Esophagus muscularis mucosa (tissue), 4 donors: ENCODE data around the gene BCL2L11. TPM values are rescaled to one million over a fixed set of nuclear protein-coding genes. Genes with fewer than 3 reads are reported as not detected.
"Not testable (repeated sequence)": the region's sequence is repeated elsewhere in the genome, so short reads cannot be mapped to it uniquely, and the experiment has no call there.

Source experiments
- DNase-seq: peaks from one replicate; pipeline ENCODE4 v3.0.0-alpha.2; 2017; ENCODE audit errors: extremely low spot score
- H3K27ac ChIP-seq, 4 donors: fragments of 200-600 bp; sonication (generic); replicated peaks in 1 of 4; 1 replicate in 3 of 4; 2 replicates in 1 of 4; pipeline ENCODE4 v1.5.1; 2016 to 2019; ENCODE audit warnings: mild to moderate bottlenecking in 1 of 4
- H3K27me3 ChIP-seq, 4 donors: fragments of 200-600 bp; sonication (generic); one replicate each; pipeline versions ENCODE4 v1.5.1 to v1.6.0; 2016 to 2019
- H3K36me3 ChIP-seq, 4 donors: fragments of 200-600 bp; sonication (generic); one replicate each; pipeline ENCODE4 v1.5.1; 2016 to 2019
- H3K4me1 ChIP-seq, 4 donors: fragments of 200-600 bp; sonication (generic); one replicate each; pipeline ENCODE4 v1.5.1; 2016 to 2019
- H3K4me3 ChIP-seq, 4 donors: fragments of 200-600 bp; sonication (generic); 1 replicate in 2 of 4; 2 replicates in 2 of 4; pipeline ENCODE4 v1.5.1; 2016 to 2019; ENCODE audit warnings: mild to moderate bottlenecking in 4 of 4, moderate library complexity in 1 of 4
- H3K9me3 ChIP-seq, 4 donors: fragments of 200-600 bp; sonication (generic); 1 replicate in 3 of 4; 2 replicates in 1 of 4; pipeline ENCODE4 v1.5.1; 2016 to 2019
- CTCF ChIP-seq, 3 experiments: fragments of 200-600 bp in 2 of 3; fragments of 450-650 bp in 1 of 3; sonication (generic) in 2 of 3; IDR thresholded peaks; one replicate each; pipeline ENCODE4 v1.5.1; 2017 to 2019; ENCODE audit warnings: antibody characterized with exemption in 3 of 3, mild to moderate bottlenecking in 2 of 3, moderate library complexity in 1 of 3
- EP300 ChIP-seq: sonication (generic); formaldehyde crosslinking; IDR thresholded peaks from one replicate; pipeline ENCODE4 v1.6.1; 2017; ENCODE audit warnings: antibody characterized with exemption
- POLR2A ChIP-seq: fragments of 450-650 bp; IDR thresholded peaks from one replicate; pipeline ENCODE4 v1.6.1; 2017; ENCODE audit warnings: antibody characterized with exemption, moderate library complexity, mild to moderate bottlenecking, low read depth
- POLR2AphosphoS5 ChIP-seq, 2 donors: sonication (generic); formaldehyde crosslinking; IDR thresholded peaks; one replicate each; pipeline ENCODE4 v1.6.1; 2017; ENCODE audit warnings: antibody characterized with exemption in 2 of 2
- WGBS: methylation state at CpG from one replicate; pipeline ENCODE4 v1.1.5; 2018; 5-methylcytosine and 5-hydroxymethylcytosine counted together
- intact Hi-C: fragments of 100-400 bp; cut with DNase I; formaldehyde crosslinking; loops from one replicate; pipeline ENCODE4 v1.15.1; 2023
- total RNA-seq, 4 donors: library from RNA; depleted of rRNA; stranded (reverse); fragments of >200 nt; gene quantifications; one replicate each; pipeline versions ENCODE4 v1.1.0 to v1.2.1, GENCODE V29; 2016

Gene BCL2L11
- total RNA-seq, result 10 to 100 TPM in 3 of 4 donors, 1 to 10 TPM in 1; 8.9 to 16.6 (median 13.0) TPM

- Histone ChIP-seq H3K9me3 (no peaks in the 10 kb centered on the region), H3K36me3 (peaks cover 0 to 18% (median 8%) of the 10 kb centered on the region in 4 donors), H3K27ac (peak within 1 kb of the TSS; percentile 75 to 89 (median 81)), H3K4me1 (peaks cover 51 to 63% (median 60%) of the 10 kb centered on the region in 4 donors), H3K4me3 (peak within 1 kb of the TSS; percentile 82 to 92 (median 84)), H3K27me3 (peaks cover 3 to 51% (median 5%) of the 10 kb centered on the region in 4 donors)
- 0% methylated on average over 34 of the region's 98 CpGs for WGBS
- intact Hi-C loops, result no loop called here
- TF ChIP-seq CTCF (IDR thresholded peaks at IDR 0.05) (peak in 1 of 3 experiments; percentile 18), EP300 (no peak), POLR2A (peak; percentile 29), POLR2AphosphoS5 (IDR thresholded peaks at IDR 0.05) (peak; percentile 82 to 90)
- no peak for DNase-seq
Measured at GRCh38 chr2:111120253-111121027, at the start of gene BCL2L11. BCL2L11 (plus strand) TSS chr2:111120914; CDS start chr2:111123746, 2,832 bp downstream.

DNA sequence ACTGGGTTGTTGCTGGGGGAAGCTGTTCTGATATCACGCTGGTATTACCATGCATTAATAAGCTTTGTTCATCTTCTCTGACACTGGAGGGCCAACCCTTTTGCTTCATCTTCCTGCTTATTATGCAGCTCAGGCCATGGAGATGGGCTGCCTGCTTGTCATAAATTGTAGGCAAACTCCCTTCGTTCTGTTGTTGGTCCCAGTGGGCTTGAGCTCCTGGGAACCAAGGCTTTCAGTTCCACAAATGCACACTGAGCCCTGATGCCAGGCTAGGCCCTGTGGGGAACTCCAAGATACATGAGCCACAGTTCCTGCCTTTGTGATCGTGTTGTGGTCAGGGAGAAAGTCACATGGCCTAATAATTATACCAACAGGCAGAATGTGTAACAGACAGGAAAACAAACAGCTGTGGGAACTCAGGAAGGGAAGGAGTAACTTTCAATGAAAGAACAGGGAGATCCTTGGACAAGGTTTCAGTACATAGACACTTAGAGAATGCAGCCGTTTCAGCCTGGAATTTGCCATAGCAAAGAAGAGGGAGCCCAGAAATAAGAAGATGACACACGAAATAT, 49.0 kb upstream of the BCL2L11 start:
- Histone ChIP-seq H3K4me3 (no peak overlapping the region), H3K9me3 (peaks cover 0 to 7% (median 0%) of the 10 kb centered on the region in 4 donors), H3K27ac (peak overlapping the region; percentile 0 to 39 (median 22)), H3K27me3 (no peaks in the 10 kb centered on the region), H3K36me3 (no peaks in the 10 kb centered on the region), H3K4me1 (peaks cover 8 to 20% (median 16%) of the 10 kb centered on the region in 4 donors)
- WGBS, result 45% methylated on average over 5 of the region's 5 CpGs
- DNase-seq, result no peak
- intact Hi-C loops, result no loop called here
- TF ChIP-seq POLR2A (no peak), POLR2AphosphoS5 (IDR thresholded peaks at IDR 0.05) (no peak), EP300 (no peak), CTCF (IDR thresholded peaks at IDR 0.05) (no peak)

- H3K27ac ChIP-seq, result peak overlapping the region; percentile 0 to 39 (median 22)
Measured at GRCh38 chr2:111072220-111072871, 48.4 kb upstream of the BCL2L11 start.

DNA sequence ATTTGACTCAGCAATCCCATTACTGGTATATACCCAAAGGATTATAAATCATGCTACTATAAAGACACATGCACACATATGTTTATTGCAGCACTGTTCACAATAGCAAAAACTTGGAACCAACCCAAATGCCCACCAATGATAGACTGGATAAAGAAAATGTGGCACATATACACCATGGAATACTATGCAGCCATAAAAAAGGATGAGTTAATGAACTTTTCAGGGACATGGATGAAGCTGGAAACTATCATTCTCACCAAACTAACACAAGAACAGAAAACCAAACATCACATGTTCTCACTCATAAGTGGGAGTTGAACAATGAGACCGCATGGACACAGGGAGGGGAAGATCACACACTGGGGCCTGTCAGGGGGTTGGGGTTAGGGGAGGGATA, 38.1 kb upstream of the BCL2L11 start:
- H3K27ac ChIP-seq, intact Hi-C loops, H3K27me3 ChIP-seq, H3K4me3 ChIP-seq, H3K4me1 ChIP-seq, H3K36me3 ChIP-seq, DNase-seq, H3K9me3 ChIP-seq: not testable (repeated sequence)
- 0% methylated on average over 1 of the region's 1 CpG for WGBS

More at GRCh38 chr2:111072220-111072871, 48.4 kb upstream of the BCL2L11 start:
- Histone ChIP-seq H3K27me3 (no peaks in the 10 kb centered on the region), H3K9me3 (peaks cover 0 to 7% (median 0%) of the 10 kb centered on the region in 4 donors), H3K4me3 (no peak overlapping the region), H3K4me1 (peaks cover 8 to 20% (median 16%) of the 10 kb centered on the region in 4 donors), H3K36me3 (no peaks in the 10 kb centered on the region)
- DNase-seq, result no peak
- TF ChIP-seq POLR2A (no peak), EP300 (no peak), POLR2AphosphoS5 (IDR thresholded peaks at IDR 0.05) (no peak), CTCF (IDR thresholded peaks at IDR 0.05) (no peak)
- intact Hi-C loops, result no loop called here
- WGBS, result 24% methylated on average over 2 of the region's 2 CpGs

DNA sequence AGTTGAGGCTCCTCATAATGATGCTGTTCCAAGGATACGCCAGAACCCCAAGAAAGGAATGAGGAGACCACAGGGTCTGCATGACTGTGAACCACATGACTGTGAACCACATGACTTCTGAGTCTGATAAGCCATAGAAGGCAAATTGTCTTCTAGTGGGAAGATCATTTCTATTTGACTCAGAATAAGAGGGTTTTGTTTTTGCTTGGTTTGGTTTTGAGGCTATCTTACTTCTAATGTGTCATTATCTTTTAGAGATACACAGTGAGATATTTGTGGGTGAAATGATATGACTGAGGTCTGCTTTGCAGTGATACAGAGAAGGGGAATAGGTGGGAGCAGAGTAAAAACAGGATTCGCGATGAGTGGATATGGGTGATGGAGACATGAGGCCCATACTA, 28.9 kb upstream of the BCL2L11 start:
- WGBS, result 95% methylated on average over 3 of the region's 3 CpGs
- Histone ChIP-seq H3K27ac (no peak overlapping the region), H3K4me3 (no peak overlapping the region), H3K9me3 (no peaks in the 10 kb centered on the region), H3K4me1 (no peaks in the 10 kb centered on the region), H3K27me3 (no peaks in the 10 kb centered on the region), H3K36me3 (no peaks in the 10 kb centered on the region)
- TF ChIP-seq CTCF (IDR thresholded peaks at IDR 0.05) (no peak), EP300 (no peak), POLR2A (no peak), POLR2AphosphoS5 (IDR thresholded peaks at IDR 0.05) (no peak)
- intact Hi-C loops, result no loop called here
- no peak for DNase-seq
